A673 (cell line): ENCODE data around the gene CYTL1. TPM values are rescaled to one million over a fixed set of nuclear protein-coding genes. Genes with fewer than 3 reads are reported as not detected.

Source experiments
- BruUV-seq: library from RNA; stranded (reverse); fragments of 400-500 nt; replicated peaks from 2 replicates; lab custom pipeline; 2021; lab: Mats Ljungman, UMichigan
- CTCF ChIA-PET: fragments of 300-600 bp; sonication (Branson Sonifier 250); formaldehyde crosslinking; loops from one replicate; lab custom pipeline; 2022; ENCODE audit warnings: antibody characterized with exemption; lab: Charles Lee
- POLR2A ChIA-PET: fragments of 300-600 bp; sonication (Branson Sonifier 250); formaldehyde crosslinking; loops from one replicate; lab custom pipeline; 2022; ENCODE audit warnings: antibody characterized with exemption; ENCODE audit not compliant: low non-redundant PET; lab: Charles Lee
- DNase-seq: peaks from one replicate; pipeline ENCODE4 v3.0.0-alpha.2; 2015; ENCODE audit warnings: low spot score
- H3K27ac ChIP-seq: fragments of 200-600 bp; sonication (generic); 2 replicates; pipeline ENCODE4 v1.5.1; 2016; ENCODE audit warnings: mixed run types, low read depth, mild to moderate bottlenecking, mixed read lengths, antibody characterized with exemption, low read length; ENCODE audit not compliant: poor library complexity, severe bottlenecking
- H3K27me3 ChIP-seq: fragments of 200-600 bp; sonication (generic); replicated peaks from 2 replicates; pipeline ENCODE4 v1.6.1; 2017; ENCODE audit warnings: mixed run types, low read depth, mild to moderate bottlenecking, mixed read lengths, antibody characterized with exemption, low read length; ENCODE audit not compliant: insufficient read depth, poor library complexity
- H3K36me3 ChIP-seq: fragments of 200-600 bp; sonication (generic); 2 replicates; pipeline ENCODE4 v1.6.1; 2016; ENCODE audit warnings: mixed run types, mild to moderate bottlenecking, mixed read lengths, antibody characterized with exemption, low read length; ENCODE audit not compliant: insufficient read depth, poor library complexity, severe bottlenecking
- H3K4me1 ChIP-seq: fragments of 200-600 bp; sonication (generic); 2 replicates; pipeline ENCODE4 v1.6.1; 2017; ENCODE audit warnings: mixed run types, mild to moderate bottlenecking, mixed read lengths, antibody characterized with exemption, low read length; ENCODE audit not compliant: insufficient read depth, poor library complexity, severe bottlenecking
- H3K4me3 ChIP-seq: fragments of 200-600 bp; sonication (generic); 2 replicates; pipeline ENCODE4 v1.5.1; 2016; ENCODE audit warnings: low read depth, mixed run types, mild to moderate bottlenecking, mixed read lengths, low read length; ENCODE audit not compliant: poor library complexity, severe bottlenecking
- H3K9me3 ChIP-seq: fragments of 200-600 bp; sonication (generic); 2 replicates; pipeline ENCODE4 v1.6.1; 2016; ENCODE audit warnings: mixed run types, low read depth, mild to moderate bottlenecking, mixed read lengths, antibody characterized with exemption, low read length; ENCODE audit not compliant: poor library complexity, severe bottlenecking
- CTCF ChIP-seq: fragments of 300-800, 200-600 bp; sonication (generic); conservative IDR thresholded peaks from 2 replicates; pipeline ENCODE4 v1.5.1; 2017; ENCODE audit warnings: low read depth, mild to moderate bottlenecking, antibody characterized with exemption, low read length, moderate library complexity, mixed read lengths
- EZH2 ChIP-seq: fragments of 200-600 bp; sonication (generic); IDR thresholded peaks from 2 replicates; pipeline ENCODE4 v1.6.1; 2017; ENCODE audit warnings: borderline replicate concordance, low read depth, mild to moderate bottlenecking, mixed read lengths, antibody characterized with exemption, low read length; ENCODE audit not compliant: poor library complexity, severe bottlenecking
- intact Hi-C: fragments of 100-400 bp; cut with micrococcal nuclease; formaldehyde crosslinking; loops from one replicate; pipeline ENCODE4 v1.10.0; 2022; ENCODE audit not compliant: unreplicated experiment
- total RNA-seq: library from RNA; stranded (reverse); gene quantifications from 2 replicates; pipeline ENCODE4 v1.2.3, GENCODE V29; 2021

The CYTL1 gene
- total RNA-seq, 1 experiment from 2014 or later = 7.5 TPM

DNA sequence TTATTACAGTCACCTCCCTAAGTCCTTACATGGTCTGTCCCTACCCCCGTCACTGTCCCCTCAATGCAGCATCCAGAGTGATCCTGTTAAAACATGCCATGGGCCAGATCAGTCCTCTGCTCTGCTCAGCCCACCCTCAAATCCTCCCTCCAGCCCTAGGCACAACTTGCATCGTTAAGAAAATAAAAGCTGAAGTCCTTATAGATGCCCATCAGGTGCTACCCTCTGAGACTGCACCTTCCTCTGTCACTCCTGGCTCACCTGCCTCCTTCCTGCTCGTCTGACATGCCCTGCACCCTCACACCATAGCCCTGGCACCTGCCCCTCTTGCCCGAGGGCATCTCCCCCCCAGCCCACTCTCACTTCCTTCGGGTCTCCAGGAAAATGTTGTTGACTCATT is 36.2 kb upstream of the CYTL1 start:
- BruUV-seq = no TSS peak
- CTCF ChIA-PET = no interaction called here

GRCh38 chr4:5054532-5054931 is 35.3 kb upstream of the CYTL1 start:
- ChIA-PET POLR2A (interaction anchor here (0.7 kb wide), 1 partner anchor 755 kb away, joined by 4 read pairs; no protein-coding TSS in a partner anchor), CTCF (no interaction called here)
- Histone ChIP-seq H3K4me3 (no peak overlapping the region), H3K27me3 (peaks cover 5% of the 10 kb centered on the region), H3K4me1 (peaks cover 5% of the 10 kb centered on the region), H3K27ac (no peak overlapping the region), H3K9me3 (no peaks in the 10 kb centered on the region), H3K36me3 (no peaks in the 10 kb centered on the region)
- no peak for TF ChIP-seq CTCF
- TF ChIP-seq EZH2 = no peak
- no peak for DNase-seq
- TSS peak; percentile 16 for BruUV-seq
- intact Hi-C loops = loop anchor here (5.0 to 10.0 kb wide), 4 partner anchors 88 to 923 kb away; no protein-coding TSS in a partner anchor

More for the DNA sequence above, 36.2 kb upstream of the CYTL1 start:
- no peak for DNase-seq
- POLR2A ChIA-PET = no interaction called here
- H3K4me1 ChIP-seq = peaks cover 5% of the 10 kb centered on the region
- H3K4me3 ChIP-seq = no peak overlapping the region
- TF ChIP-seq CTCF = no peak
- no peak for TF ChIP-seq EZH2
- no peaks in the 10 kb centered on the region for H3K9me3 ChIP-seq
- no peak overlapping the region for H3K27ac ChIP-seq
- no peaks in the 10 kb centered on the region for H3K36me3 ChIP-seq
- peaks cover 5% of the 10 kb centered on the region for H3K27me3 ChIP-seq
- intact Hi-C loops = loop anchor here (10.0 kb wide), 1 partner anchor 169 kb away; no protein-coding TSS in a partner anchor

DNA sequence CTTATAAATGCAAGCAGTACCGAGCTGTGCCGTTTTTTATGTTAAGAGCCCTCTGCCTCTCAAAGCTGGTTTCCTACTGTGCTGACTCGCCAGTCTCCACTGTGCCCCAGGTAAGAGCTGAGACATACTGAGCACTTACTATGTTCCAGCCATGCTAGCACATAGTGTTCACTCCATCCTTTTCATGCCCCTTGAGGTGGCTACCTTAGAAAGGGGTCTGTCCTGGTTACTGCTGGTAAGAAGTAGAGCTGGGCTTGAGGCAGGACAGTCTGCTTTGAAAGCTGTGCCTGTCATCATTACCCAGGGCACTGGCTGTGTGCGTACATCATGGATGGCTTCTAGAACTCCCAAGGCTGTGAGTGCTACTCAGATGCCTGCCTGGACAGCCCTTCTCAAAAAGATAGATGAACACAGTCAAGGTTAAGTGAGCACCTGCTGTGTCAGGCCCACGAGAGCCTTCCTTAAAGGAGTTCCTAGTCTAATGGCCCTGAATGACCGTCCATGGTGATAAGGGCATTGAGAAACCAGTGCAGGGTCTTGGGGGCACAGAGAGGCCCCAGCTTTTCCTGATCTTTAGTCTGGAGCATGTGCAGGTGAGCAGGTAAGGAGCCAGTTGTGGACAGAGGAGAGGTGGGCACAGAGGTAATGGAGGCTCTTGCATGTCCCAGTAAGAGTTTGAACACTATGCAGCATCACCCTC is 33.6 kb upstream of the CYTL1 start:
- Histone ChIP-seq H3K27me3 (peaks cover 5% of the 10 kb centered on the region), H3K27ac (no peak overlapping the region), H3K4me3 (peak overlapping the region; percentile 62), H3K4me1 (peaks cover 5% of the 10 kb centered on the region), H3K9me3 (no peaks in the 10 kb centered on the region), H3K36me3 (no peaks in the 10 kb centered on the region)
- CTCF ChIA-PET = no interaction called here
- POLR2A ChIA-PET = no interaction called here
- intact Hi-C loops = loop anchor here (5.0 to 10.0 kb wide), 4 partner anchors 89 to 924 kb away; no protein-coding TSS in a partner anchor
- no TSS peak for BruUV-seq
- no peak for TF ChIP-seq CTCF
- no peak for TF ChIP-seq EZH2
- no peak for DNase-seq
